Measurements from ENCODE around the gene SLX9. TPM values are rescaled to one million over a fixed set of nuclear protein-coding genes. Genes with fewer than 3 reads are reported as not detected.

Gene SLX9
- 21.6 and 22.2 TPM in 2 replicates for total RNA-seq

GRCh38 chr21:44939532-44940115 lies at the start of gene SLX9:
TSS of gene SLX9 (plus strand) at chr21:44940029. CDS start at chr21:44940058, 29 bp downstream.

DNA sequence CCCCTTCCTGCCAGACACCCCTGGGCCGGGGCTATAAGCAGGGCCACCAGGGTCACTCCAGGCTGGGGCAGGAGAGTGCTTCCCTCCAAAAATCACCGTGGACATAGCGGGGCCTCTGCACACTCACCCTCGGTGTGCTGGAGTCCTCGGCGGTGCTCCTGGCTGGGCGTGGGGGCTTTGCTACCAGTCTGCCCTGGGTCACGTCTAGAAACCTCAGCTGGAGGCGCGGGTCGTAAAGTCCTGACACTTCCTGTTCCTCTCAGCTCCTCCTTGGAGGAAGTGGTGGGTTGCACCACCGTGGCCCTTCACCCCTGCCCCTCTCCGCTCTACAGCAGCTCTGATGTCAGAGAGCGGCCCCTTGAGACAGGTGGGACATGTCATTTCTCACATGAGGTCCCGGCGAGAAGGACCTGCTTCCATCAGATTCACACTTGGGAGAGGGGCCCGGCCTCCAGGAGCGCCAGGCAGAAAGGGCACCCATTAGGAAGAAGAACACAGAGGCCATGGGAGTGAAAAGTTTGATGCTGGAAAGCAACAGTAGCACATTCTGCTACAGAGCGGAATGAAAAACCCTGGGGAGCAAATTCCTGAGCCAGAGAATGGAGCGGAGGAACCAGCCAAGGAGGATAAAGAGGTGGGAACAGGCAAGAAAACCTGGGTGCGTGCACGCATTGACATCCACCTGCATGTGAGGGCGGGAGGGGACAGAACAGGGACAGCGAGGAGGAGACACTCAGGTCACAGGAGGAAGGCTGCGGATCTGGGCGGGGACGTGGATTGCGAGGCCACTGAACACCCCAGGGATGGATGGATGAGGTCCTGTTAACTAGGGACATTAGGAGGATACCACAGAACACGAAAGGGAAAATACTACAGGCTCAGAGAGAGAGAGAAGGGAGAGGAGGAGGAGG lies 18.9 kb upstream of the SLX9 start, which contains the start of gene ITGB2:
Gene ITGB2 (minus strand): TSS at position 206 of the 911 bp plus-strand sequence. CDS start 10,117 bp downstream, outside the sequence.

Other genes starting within 250 kb of the SLX9 start
- not detected in 2 replicates for gene KRTAP10-12, start 242.9 kb upstream of the SLX9 start, total RNA-seq
- gene TSPEAR, start 228.5 kb upstream of the SLX9 start, total RNA-seq: not detected in 2 replicates
- gene UBE2G2, start 138.2 kb upstream of the SLX9 start, total RNA-seq: 105 and 121 TPM in 2 replicates
- 96.0 and 96.6 TPM in 2 replicates for gene SUMO3, start 122.0 kb upstream of the SLX9 start, total RNA-seq
- gene PTTG1IP, start 66.3 kb upstream of the SLX9 start, total RNA-seq: 382 and 467 TPM in 2 replicates
- 0.33 and 0.48 TPM in 2 replicates for gene ITGB2, start 19.1 kb upstream of the SLX9 start, total RNA-seq
- 19.3 and 24.7 TPM in 2 replicates for gene ADARB1, start 134.6 kb downstream of the SLX9 start, total RNA-seq

All from vein endothelial cell (primary cell).